ENCODE results near the gene SPOCK2.

DNA sequence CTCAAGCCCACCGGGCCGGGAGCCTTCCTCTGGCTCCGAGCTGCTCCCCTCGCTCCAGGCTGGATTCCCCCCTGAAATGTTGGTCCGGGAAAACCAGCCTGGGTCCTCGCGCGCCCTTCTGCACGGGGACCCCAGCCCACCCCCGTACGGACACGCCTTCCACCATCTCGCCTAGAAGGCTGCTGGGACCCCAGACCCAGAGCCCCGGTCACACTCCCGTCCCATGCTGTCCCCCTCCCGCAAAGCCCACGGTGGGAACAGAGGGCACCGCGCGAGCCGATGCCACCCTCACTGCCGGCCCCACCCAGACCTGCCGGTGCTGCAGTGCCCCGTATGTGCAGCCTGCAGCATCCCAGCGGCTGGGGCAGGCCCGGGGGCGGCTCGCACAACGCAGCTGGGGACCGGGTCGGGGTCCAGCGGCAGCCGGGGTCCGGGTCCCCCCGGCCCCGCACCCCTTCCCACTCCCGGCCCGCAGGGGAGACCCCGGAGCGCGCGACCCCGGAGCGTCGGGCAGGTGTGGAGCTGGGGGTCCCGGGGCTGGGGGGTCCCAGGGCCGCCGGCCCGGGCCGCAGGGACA is 871 bp downstream of the SPOCK2 start:
- TF ChIP-seq, protein P1, sequence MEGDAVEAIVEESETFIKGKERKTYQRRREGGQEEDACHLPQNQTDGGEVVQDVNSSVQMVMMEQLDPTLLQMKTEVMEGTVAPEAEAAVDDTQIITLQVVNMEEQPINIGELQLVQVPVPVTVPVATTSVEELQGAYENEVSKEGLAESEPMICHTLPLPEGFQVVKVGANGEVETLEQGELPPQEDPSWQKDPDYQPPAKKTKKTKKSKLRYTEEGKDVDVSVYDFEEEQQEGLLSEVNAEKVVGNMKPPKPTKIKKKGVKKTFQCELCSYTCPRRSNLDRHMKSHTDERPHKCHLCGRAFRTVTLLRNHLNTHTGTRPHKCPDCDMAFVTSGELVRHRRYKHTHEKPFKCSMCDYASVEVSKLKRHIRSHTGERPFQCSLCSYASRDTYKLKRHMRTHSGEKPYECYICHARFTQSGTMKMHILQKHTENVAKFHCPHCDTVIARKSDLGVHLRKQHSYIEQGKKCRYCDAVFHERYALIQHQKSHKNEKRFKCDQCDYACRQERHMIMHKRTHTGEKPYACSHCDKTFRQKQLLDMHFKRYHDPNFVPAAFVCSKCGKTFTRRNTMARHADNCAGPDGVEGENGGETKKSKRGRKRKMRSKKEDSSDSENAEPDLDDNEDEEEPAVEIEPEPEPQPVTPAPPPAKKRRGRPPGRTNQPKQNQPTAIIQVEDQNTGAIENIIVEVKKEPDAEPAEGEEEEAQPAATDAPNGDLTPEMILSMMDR (IDR thresholded peaks at IDR 0.05): no peak
- TF ChIP-seq POLR2A (IDR thresholded peaks at IDR 0.05): no peak
